ENCODE data around the gene LIME1. TPM values are rescaled to one million over a fixed set of nuclear protein-coding genes. Genes with fewer than 3 reads are reported as not detected.

Gene LIME1
- total RNA-seq, 1 donor = 117 TPM

GRCh38 chr20:63702751-63703470 is 33.6 kb upstream of the LIME1 start:
- Histone ChIP-seq H3K27me3 (ENCODE audit: insufficient read depth, low read length) (no peaks in the 10 kb centered on the region), H3K4me1 (ENCODE audit: insufficient read depth, low read length) (peaks cover 15% of the 10 kb centered on the region), H3K9me3 (ENCODE audit: low read depth, low read length) (no peaks in the 10 kb centered on the region), H3K4me3 (ENCODE audit: low read length) (no peak overlapping the region)

DNA sequence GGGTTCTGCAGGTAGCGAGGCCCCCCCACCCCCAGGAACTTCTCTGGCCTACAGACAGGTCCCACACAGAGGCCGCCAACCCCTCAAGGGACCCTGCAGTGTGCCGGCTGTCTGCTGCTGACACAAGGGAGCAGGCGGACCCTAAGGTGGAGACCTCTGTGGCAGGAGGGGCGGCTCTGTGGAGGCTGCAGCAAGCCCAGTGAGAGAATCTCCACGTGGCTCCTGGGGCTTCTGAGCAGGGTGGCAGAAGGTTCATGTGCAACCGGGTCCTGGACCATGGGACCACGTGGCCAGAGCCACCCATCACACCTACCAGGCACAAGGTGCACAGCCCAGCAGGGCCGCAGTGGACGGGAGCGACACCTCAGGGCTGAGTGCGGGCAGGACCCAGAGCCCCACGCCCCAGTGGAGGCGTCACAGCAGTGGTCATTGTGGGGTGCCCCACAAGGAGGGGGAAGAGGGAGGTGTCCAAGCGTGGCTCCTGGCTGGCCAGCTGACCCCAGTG is 32.9 kb upstream of the LIME1 start:
- no peaks in the 10 kb centered on the region for H3K9me3 ChIP-seq (ENCODE audit: low read depth, low read length)
- H3K4me3 ChIP-seq (ENCODE audit: low read length) = no peak overlapping the region
- peaks cover 18% of the 10 kb centered on the region for H3K4me1 ChIP-seq (ENCODE audit: insufficient read depth, low read length)
- H3K27me3 ChIP-seq (ENCODE audit: insufficient read depth, low read length) = no peaks in the 10 kb centered on the region

DNA sequence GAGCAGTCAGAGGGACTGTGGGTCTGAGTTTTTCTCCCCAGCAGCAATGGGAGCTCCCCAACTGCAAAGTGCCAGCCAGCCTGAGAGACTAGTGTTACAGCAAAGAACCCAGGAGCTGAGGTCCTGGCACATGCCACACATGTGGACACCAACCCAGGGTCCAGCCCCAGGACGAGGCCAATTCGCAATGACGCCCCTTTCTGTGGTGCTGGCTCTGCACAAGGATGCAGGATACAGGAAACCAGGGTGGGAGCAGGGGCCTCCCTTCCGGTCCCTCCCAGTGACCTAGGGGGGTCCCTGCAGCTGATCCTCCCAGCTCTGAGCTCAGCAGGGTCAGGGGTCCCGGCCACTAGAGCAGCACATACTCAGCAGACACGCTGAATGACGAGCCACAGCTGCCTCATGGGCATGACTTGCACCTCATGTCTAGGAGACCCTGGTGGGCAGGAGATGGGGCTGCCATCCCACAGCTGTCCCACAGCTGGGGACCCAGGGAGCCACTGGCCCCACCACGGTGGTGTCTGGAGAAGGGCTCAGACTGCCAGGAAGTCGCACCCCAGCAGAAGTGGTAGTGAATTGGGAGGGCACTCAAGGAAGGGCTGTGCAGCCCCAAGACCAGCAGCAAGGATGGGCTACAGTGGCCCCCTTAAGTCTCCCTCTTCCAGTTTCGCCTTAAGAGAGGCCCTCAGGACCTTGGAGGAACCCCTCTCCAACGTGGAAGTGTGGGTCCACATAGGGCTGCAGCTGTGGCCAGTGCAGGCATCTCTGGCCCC is 32.3 kb upstream of the LIME1 start:
- H3K9me3 ChIP-seq (ENCODE audit: low read depth, low read length) = no peaks in the 10 kb centered on the region
- H3K4me1 ChIP-seq (ENCODE audit: insufficient read depth, low read length) = peaks cover 24% of the 10 kb centered on the region
- H3K27me3 ChIP-seq (ENCODE audit: insufficient read depth, low read length) = no peaks in the 10 kb centered on the region
- H3K4me3 ChIP-seq (ENCODE audit: low read length) = no peak overlapping the region

- Histone ChIP-seq H3K9me3 (ENCODE audit: low read depth, low read length) (no peaks in the 10 kb centered on the region), H3K27me3 (ENCODE audit: insufficient read depth, low read length) (no peaks in the 10 kb centered on the region), H3K4me1 (ENCODE audit: insufficient read depth, low read length) (peaks cover 30% of the 10 kb centered on the region), H3K4me3 (ENCODE audit: low read length) (no peak overlapping the region)
Measured at GRCh38 chr20:63704749-63705117, 31.7 kb upstream of the LIME1 start.

DNA sequence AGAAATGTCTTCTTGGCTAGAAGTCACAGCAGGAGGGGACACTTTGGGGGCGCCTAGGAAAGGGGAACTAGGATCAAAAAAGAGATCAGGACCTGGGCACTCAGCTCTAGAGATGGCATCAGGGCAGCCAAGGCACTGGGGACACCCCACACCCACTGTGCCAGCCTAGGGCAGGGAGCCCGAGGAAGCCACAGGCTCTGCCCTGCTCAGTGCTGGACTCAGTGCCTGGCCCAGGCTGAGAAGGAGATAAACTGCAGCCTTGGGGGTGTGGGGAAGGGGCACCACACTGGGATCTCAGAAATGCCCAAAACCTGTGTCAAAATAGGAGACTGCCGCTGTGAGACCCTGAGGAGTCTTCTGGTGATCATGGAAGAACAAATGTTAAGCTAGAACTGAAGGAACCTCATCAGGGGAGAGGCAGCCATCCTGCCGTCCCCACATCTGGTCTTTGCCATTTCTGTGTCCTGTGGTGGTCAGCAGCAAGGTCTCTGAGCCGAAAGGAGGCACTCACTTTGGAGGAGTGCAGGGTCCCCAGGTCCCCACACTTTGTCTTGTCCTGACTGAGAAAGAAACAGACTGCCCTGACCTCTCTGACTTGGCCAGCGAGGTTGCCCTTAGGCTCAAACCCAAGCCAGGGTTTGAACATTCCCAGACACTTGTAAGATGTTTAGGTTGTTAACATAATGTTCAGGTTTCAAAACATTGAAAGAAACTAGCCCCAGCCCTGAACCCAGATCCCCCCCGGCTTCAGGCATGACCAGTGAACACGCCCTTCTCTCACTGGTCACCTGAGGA is 31.0 kb upstream of the LIME1 start:
- Histone ChIP-seq H3K27me3 (ENCODE audit: insufficient read depth, low read length) (no peaks in the 10 kb centered on the region), H3K4me3 (ENCODE audit: low read length) (no peak overlapping the region), H3K9me3 (ENCODE audit: low read depth, low read length) (no peaks in the 10 kb centered on the region), H3K4me1 (ENCODE audit: insufficient read depth, low read length) (peaks cover 36% of the 10 kb centered on the region)

DNA sequence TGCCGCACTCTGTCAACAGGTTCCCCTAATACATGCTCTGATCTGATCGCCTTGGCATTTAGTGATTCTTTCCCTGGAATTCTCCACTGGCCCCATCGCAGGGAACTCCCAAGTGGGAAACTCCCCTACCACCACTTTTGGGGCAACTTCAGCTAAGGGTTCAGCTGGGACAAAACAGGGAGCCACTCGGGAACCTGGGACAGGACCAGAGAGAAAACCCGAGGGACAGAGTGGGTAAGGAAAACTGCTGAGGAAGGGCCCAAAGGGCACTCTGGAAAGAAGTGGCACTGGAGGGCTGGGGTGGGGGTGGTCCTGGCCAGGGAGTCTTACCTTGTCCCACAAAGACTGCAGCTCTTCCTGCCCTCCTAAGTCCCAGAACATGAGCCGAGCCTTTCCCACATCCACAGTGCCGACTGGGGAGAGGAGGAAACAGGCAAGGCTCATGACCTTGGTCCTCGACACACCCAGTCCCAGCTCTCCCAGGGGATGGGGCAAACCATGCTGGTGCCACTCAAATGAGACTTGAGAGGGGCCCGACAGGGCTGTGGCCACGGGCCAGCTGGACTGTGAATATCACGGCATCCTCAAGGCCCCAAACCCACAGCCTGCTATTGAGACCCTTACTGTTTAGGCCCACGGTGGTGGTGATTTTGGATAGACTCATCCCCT is 30.3 kb upstream of the LIME1 start:
- H3K4me3 ChIP-seq (ENCODE audit: low read length) = no peak overlapping the region

DNA sequence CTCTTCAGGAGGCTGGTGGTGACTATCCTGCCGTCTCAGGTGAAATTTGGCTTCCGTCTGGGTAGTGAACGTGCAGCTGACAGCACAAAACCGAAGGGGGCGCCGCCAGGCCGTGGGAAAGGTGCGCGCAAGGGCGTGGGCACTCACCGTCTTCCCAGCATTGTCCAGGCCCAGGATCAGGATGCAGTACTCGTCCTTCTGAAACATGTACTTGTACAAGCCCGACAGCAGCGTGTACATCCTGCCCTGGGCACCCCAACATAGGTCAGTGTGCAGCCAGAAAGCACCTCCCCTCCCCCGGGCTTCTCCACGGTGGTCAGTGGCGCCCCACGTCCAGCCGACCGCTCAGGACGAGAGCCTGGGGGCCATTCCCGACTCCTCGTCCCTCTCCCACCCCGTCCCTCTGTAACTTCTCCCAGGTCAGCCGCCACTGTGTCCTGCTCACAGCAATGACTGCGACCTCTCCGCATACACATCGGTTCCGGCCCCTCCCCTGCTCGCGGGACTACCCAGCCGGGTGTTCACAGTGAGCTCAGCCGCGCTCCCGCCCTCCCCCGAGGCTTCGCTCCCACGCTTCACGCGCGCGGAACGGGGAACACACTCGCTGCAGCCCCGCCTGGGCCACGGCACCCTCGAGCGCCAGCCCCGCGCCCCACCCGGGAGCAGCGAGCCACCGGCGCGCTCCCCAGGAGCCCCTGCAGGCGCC is 29.5 kb upstream of the LIME1 start:
- Histone ChIP-seq H3K4me3 (ENCODE audit: low read length) (peak overlapping the region; percentile 62), H3K9me3 (ENCODE audit: low read depth, low read length) (no peaks in the 10 kb centered on the region), H3K27me3 (ENCODE audit: insufficient read depth, low read length) (no peaks in the 10 kb centered on the region), H3K4me1 (ENCODE audit: insufficient read depth, low read length) (peaks cover 43% of the 10 kb centered on the region)

More for the DNA sequence above, 30.3 kb upstream of the LIME1 start:
- Histone ChIP-seq H3K9me3 (ENCODE audit: low read depth, low read length) (no peaks in the 10 kb centered on the region), H3K4me1 (ENCODE audit: insufficient read depth, low read length) (peaks cover 40% of the 10 kb centered on the region), H3K27me3 (ENCODE audit: insufficient read depth, low read length) (no peaks in the 10 kb centered on the region)

DNA sequence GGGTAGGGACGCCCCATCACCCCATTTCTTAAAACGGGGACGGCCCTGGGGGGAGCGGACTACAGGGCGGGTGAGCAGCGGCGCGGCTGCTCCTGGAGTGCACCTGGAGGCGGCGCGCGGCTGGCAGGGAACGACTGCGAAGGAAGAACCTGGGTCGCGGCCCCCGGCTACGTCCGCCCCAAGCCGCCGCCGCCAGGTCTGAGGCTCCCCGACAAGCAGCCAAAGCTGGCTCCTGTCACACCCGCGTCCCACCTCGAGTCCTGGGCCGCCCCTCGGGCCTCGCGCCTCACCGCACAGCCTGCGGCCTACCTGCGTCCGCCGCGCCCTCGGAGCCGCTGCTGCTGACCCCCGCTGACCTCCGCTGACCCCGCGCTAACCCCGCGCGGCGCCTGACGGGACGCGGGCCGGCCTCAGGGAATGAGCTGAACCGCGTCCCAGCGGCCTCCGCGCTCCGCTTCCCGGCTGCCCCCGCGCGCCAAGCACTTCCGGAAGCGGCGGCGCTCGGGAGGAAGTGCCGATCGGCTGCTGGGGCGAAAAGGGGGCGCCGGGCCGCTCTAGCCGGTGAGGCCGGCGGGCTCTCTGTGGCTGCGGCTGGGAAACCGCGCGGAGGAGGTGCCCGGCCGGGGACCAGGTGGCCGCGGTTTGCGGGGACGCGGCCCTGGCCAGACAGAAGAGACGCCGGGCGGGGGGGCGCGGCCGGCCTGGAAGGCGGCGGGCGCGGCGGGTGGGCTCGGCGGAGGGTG is 28.7 kb upstream of the LIME1 start, which contains the start of the genes ARFRP1 and ZGPAT:
ARFRP1 (minus strand) TSS at position 419 of the 743 bp plus-strand sequence. CDS start 885 bp downstream, outside the sequence.
ZGPAT (plus strand) TSS at position 482 of the 743 bp plus-strand sequence. CDS start 542 bp downstream, outside the sequence.
- Histone ChIP-seq H3K9me3 (ENCODE audit: low read depth, low read length) (no peaks in the 10 kb centered on the region), H3K4me3 (ENCODE audit: low read length) (peak within 1 kb of the TSS; percentile 62), H3K27me3 (ENCODE audit: insufficient read depth, low read length) (no peaks in the 10 kb centered on the region), H3K4me1 (ENCODE audit: insufficient read depth, low read length) (peaks cover 43% of the 10 kb centered on the region)

GRCh38 chr20:63708301-63709148 is 27.9 kb upstream of the LIME1 start:
- no peaks in the 10 kb centered on the region for H3K27me3 ChIP-seq (ENCODE audit: insufficient read depth, low read length)
- no peaks in the 10 kb centered on the region for H3K9me3 ChIP-seq (ENCODE audit: low read depth, low read length)
- peak overlapping the region; percentile 62 for H3K4me3 ChIP-seq (ENCODE audit: low read length)
- peaks cover 43% of the 10 kb centered on the region for H3K4me1 ChIP-seq (ENCODE audit: insufficient read depth, low read length)

- Histone ChIP-seq H3K4me1 (ENCODE audit: insufficient read depth, low read length) (peaks cover 43% of the 10 kb centered on the region), H3K27me3 (ENCODE audit: insufficient read depth, low read length) (no peaks in the 10 kb centered on the region), H3K4me3 (ENCODE audit: low read length) (no peak overlapping the region), H3K9me3 (ENCODE audit: low read depth, low read length) (no peaks in the 10 kb centered on the region)
Measured at GRCh38 chr20:63709149-63709527, 27.3 kb upstream of the LIME1 start.

DNA sequence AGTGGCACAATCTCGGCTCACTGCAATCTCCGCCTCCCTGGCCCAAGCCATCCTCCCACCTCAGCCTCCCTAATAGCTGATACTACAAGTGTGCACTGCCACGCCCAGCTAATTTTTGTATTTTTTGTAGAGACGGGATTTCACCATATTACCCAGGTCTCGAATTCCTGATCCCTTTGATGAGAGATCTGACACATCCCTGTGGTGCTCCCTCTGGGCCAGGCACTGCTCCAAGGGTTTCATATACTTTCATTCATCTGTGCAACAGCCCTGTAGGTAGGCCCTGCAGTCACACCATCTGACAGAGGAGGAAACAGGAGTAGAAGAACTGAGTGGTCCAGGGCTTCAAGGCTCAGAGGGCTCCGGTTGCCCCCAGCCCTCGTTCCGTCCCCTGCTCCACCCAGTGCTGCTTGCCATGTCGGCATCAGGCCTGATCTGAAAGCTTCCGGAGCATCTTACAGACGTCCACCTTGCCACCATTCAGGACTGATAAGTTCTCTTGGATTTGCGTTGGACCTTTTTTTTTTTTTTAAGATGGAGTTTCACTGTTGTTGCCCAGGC is 25.3 kb upstream of the LIME1 start:
- H3K9me3 ChIP-seq (ENCODE audit: low read depth, low read length) = no peaks in the 10 kb centered on the region
- no peaks in the 10 kb centered on the region for H3K27me3 ChIP-seq (ENCODE audit: insufficient read depth, low read length)
- H3K4me3 ChIP-seq (ENCODE audit: low read length) = no peak overlapping the region
- peaks cover 39% of the 10 kb centered on the region for H3K4me1 ChIP-seq (ENCODE audit: insufficient read depth, low read length)

GRCh38 chr20:63712191-63712590 is 24.3 kb upstream of the LIME1 start:
- Histone ChIP-seq H3K27me3 (ENCODE audit: insufficient read depth, low read length) (no peaks in the 10 kb centered on the region), H3K4me1 (ENCODE audit: insufficient read depth, low read length) (peaks cover 29% of the 10 kb centered on the region), H3K4me3 (ENCODE audit: low read length) (no peak overlapping the region), H3K9me3 (ENCODE audit: low read depth, low read length) (no peaks in the 10 kb centered on the region)
